HG02884 (cell line): ENCODE data around the gene SCUBE1.

Source experiments
- ATAC-seq: cut with Tn5 transposase; IDR thresholded peaks from one replicate; pipeline ENCODE4 v1.9.1; 2021; ENCODE audit warnings: mild to moderate bottlenecking, moderate library complexity; ENCODE audit not compliant: unreplicated experiment

The SCUBE1 gene

GRCh38 chr22:43166132-43166930 lies 176.8 kb downstream of the SCUBE1 start:
- ATAC-seq: no peak

- ATAC-seq: no peak
Measured at GRCh38 chr22:43164636-43165035, 178.5 kb downstream of the SCUBE1 start.

DNA sequence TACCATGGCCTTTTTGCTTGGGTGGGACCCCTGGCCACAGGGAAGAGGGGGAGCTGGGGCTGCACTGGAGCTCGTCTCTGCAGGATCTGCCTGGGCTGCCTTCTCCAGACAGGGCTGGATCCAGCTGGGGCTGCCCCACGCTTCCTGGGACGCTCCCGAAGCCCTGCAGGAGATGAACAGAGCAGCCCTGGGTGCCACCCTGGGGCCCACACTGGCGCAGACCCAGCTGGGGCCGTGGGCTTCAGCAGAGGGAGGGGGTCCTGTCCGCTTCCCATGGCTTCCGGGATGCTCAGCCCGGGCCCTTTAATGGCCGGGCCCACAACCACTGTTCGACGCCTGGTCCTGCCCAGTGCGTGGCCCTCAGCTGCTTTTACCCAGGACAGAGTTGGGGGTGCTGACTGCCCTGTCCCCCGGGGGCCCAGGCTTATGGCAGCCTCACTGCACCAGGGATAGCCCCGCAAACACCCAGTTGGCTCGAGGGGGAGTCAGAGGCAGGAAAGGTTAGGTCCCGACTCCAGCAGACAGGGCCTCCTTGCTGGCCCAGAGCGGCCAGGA lies 179.9 kb downstream of the SCUBE1 start:
- no peak for ATAC-seq

- no peak for ATAC-seq
Measured at GRCh38 chr22:43162412-43163150, 180.6 kb downstream of the SCUBE1 start.

- ATAC-seq: no peak
Measured at GRCh38 chr22:43160497-43161126, 182.6 kb downstream of the SCUBE1 start.

- ATAC-seq: no peak
Measured at GRCh38 chr22:43159484-43160178, 183.5 kb downstream of the SCUBE1 start.

- no peak for ATAC-seq
Measured at GRCh38 chr22:43158778-43159483, 184.2 kb downstream of the SCUBE1 start.

- ATAC-seq: no peak
Measured at GRCh38 chr22:43157874-43158546, 185.2 kb downstream of the SCUBE1 start.

DNA sequence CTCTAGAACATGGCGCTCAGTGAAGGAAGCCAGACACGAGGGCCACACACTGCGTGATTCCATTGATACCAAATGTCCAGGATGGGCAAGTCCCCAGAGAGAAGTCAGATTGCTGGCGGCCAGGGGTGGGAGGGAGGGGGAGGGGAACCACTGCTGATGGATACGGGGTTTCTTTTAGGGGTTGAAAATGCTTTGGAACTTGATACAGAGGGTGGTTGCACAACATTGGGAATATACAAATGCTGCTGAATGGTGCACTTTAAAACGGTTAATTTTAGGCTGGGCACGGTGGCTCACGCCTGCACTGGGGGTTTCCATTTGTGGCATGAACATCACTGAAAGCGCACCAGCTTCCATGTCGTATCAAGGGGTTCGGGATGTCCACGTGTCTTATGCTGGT lies 186.8 kb downstream of the SCUBE1 start:
- no peak for ATAC-seq

DNA sequence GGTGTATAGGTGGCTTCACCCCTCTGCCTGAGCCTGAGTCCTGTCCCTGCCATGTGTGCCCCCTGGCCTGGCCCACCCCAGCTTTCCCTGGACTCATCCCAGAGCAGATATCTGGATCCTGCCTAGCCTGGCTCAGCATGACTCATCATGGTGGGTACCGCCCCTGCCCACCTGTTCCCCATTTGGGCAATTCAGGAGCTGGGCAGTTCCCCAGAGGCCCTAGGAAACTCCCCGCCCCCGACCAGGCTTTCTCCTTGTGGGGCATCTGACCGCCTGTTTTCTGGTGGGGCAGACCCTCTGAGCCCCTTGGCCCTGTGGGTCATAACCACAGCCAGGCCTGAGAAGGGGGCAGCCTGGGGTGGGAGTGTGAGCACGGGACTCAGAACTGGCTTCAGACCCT lies 187.4 kb downstream of the SCUBE1 start:
- no peak for ATAC-seq

DNA sequence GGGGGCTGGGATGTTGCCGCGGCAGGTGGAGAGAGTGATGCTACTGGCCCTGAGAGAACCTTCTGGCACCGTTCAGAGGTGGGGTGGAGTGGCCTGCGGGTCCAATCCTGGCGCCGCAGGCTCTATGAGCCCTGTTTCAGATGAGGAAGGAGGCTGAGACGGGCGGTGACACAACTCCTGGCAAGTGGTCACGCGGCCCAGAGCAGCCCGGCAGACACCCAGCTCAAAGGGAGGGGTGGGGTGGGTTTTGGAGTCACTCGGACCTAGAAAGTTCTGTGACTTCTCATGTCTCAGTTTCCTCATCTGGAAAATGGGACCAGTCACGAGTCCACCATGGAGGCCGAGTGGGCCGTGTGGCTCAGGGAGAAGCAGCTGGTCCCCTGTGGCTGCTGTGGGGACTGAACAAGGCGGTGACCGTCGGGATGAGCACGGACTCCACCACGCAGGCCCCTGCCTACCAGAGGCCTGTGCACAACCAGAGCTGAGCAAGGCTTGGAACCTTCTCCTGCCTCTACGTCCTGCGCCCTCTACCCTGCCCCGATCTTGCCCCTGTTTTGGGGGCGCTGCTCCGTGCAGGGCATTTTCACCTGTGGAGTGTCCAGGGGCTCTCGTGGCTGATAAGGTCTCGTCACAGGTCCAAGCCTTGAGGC lies 188.2 kb downstream of the SCUBE1 start:
- no peak for ATAC-seq

- no peak for ATAC-seq
Measured at GRCh38 chr22:43153899-43154298, 189.3 kb downstream of the SCUBE1 start.

- no peak for ATAC-seq
Measured at GRCh38 chr22:43152357-43153071, 190.7 kb downstream of the SCUBE1 start.

- ATAC-seq: no peak
Measured at GRCh38 chr22:43152003-43152356, 191.2 kb downstream of the SCUBE1 start.

GRCh38 chr22:43151251-43152002 lies 191.7 kb downstream of the SCUBE1 start, which contains the start of gene TSPO:
Gene TSPO (plus strand): TSS chr22:43151559. CDS start chr22:43159239, 7,680 bp downstream.
- no peak for ATAC-seq

GRCh38 chr22:43150731-43151206 lies 192.4 kb downstream of the SCUBE1 start:
- ATAC-seq: no peak

DNA sequence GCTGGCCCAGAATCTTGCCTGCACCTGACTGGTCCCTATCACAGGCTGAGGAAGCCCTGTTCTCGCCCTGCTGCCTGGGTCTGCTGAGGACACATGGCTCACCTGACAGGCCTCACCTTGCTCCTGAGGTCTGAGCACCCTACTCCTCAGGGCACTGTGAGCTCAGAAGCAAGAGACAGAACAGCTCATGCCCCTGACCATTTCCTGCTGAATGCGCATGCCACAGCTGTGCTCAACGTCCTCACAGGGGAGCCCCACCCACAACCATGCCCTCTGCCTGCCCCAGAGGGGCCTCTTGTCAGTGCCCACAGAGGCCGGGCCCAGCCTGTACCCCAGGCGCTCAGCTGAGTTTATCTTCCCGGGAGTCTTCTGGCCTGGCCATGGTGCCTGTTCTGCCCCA lies 194.6 kb downstream of the SCUBE1 start:
- ATAC-seq: no peak

- no peak for ATAC-seq
Measured at GRCh38 chr22:43147821-43148220, 195.4 kb downstream of the SCUBE1 start.
